ENCODE data around the gene TAS2R5.
"Not testable (repeated sequence)": the region's sequence is repeated elsewhere in the genome, so short reads cannot be mapped to it uniquely, and the experiment has no call there.

TAS2R5 gene, protein sequence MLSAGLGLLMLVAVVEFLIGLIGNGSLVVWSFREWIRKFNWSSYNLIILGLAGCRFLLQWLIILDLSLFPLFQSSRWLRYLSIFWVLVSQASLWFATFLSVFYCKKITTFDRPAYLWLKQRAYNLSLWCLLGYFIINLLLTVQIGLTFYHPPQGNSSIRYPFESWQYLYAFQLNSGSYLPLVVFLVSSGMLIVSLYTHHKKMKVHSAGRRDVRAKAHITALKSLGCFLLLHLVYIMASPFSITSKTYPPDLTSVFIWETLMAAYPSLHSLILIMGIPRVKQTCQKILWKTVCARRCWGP

GRCh38 chr7:141789917-141790316 lies at the start of gene TAS2R5:
TAS2R5 (plus strand) TSS chr7:141790217; CDS start chr7:141790362, 145 bp downstream.
- H3K9me3 Mint-ChIP-seq, result no peaks in the 10 kb centered on the region
- DNase-seq, result no peak
- H3K27ac Mint-ChIP-seq, result no peak within 1 kb of the TSS
- H3K27me3 Mint-ChIP-seq, result no peaks in the 10 kb centered on the region
- H3K4me1 Mint-ChIP-seq, result no peaks in the 10 kb centered on the region
- H3K4me3 Mint-ChIP-seq, result no peak within 1 kb of the TSS
- peaks cover 3% of the 10 kb centered on the region for H3K36me3 Mint-ChIP-seq
- CTCF ChIA-PET, result no interaction called here

DNA sequence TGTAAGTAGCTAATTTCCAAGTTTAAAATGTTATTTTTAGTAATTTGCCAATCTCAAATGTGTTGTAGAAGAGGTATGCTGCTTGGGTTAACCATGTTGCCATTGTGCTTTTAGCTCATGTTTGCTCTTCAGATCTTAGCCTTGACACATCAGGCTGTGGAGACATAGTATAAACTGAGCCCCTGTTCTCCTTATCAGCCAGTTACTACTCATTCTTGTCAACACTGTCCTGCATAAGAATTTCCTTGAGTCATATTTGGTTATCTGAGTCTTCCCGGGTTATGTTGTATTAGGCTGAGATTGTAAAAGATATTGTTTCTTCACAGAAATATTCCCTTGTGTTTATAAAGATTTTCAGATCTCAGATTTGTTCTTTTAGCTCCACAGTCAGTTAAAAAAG lies 47.8 kb upstream of the TAS2R5 start:
- no peaks in the 10 kb centered on the region for H3K27me3 Mint-ChIP-seq
- no peak overlapping the region for H3K4me3 Mint-ChIP-seq
- H3K4me1 Mint-ChIP-seq, result peaks cover 31% of the 10 kb centered on the region
- CTCF ChIA-PET, result interaction anchor here (1.6 to 2.2 kb wide), 2 partner anchors 11 to 88 kb away, joined by 4 to 7 read pairs; no protein-coding TSS in a partner anchor
- no peaks in the 10 kb centered on the region for H3K9me3 Mint-ChIP-seq
- H3K27ac Mint-ChIP-seq, result no peak overlapping the region
- DNase-seq, result no peak
- H3K36me3 Mint-ChIP-seq, result peaks cover 59% of the 10 kb centered on the region

GRCh38 chr7:141744131-141744530 lies 45.9 kb upstream of the TAS2R5 start:
- H3K27ac Mint-ChIP-seq, result no peak overlapping the region
- peaks cover 62% of the 10 kb centered on the region for H3K36me3 Mint-ChIP-seq
- H3K9me3 Mint-ChIP-seq, result no peaks in the 10 kb centered on the region
- DNase-seq, result no peak
- CTCF ChIA-PET, result no interaction called here
- H3K4me3 Mint-ChIP-seq, result no peak overlapping the region
- H3K27me3 Mint-ChIP-seq, result no peaks in the 10 kb centered on the region
- peaks cover 22% of the 10 kb centered on the region for H3K4me1 Mint-ChIP-seq

DNA sequence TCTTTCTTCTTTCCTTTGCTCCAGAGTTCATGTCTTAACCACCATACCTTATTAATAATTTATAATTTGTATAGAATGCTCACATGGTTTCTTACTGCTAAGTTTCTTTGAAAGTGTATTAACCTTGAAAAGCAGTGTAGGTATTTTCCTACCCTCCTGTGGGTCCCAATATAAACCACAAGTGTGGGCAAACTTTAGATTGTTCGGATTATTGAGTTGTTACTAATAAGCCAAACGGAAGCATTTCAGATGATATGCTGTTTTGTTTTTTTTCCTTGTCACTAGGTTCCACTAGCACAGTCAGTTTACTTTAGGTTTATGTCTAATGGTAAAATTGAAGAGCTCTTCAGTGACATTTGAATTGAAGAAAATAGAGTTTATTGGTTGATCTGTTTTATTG lies 41.6 kb upstream of the TAS2R5 start:
- Mint-ChIP-seq H3K27me3 (no peaks in the 10 kb centered on the region), H3K4me1 (peaks cover 3% of the 10 kb centered on the region), H3K9me3 (peaks cover 30% of the 10 kb centered on the region), H3K36me3 (peaks cover 74% of the 10 kb centered on the region), H3K4me3 (no peak overlapping the region), H3K27ac (no peak overlapping the region)
- CTCF ChIA-PET, result interaction anchor here (1.3 kb wide), 1 partner anchor 10 kb away, joined by 4 read pairs; the partner anchor contains the start of gene SSBP1
- no peak for DNase-seq

DNA sequence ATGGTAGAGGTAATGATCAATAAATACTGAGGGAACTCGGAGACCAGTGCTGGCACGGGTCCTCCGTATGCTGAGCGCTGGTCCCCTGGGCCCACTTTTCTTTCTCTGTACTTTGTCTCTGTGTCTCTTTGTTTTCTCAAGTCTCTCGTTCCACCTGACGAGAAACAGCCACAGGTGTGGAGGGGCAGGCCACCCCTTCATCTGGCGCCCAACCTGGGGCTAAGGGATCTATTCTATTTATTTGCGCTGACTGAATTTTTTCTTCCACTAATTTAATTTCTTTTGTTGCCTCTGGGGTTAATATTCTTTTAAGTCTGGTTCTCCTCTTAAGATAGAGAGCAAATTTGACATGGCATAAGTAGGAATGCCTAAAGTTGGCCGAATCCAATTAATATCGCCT lies 38.1 kb upstream of the TAS2R5 start:
- H3K4me3 Mint-ChIP-seq, DNase-seq, H3K27ac Mint-ChIP-seq, H3K27me3 Mint-ChIP-seq, CTCF ChIA-PET, H3K4me1 Mint-ChIP-seq: not testable (repeated sequence)
- H3K36me3 Mint-ChIP-seq, result peaks cover 78% of the 10 kb centered on the region
- H3K9me3 Mint-ChIP-seq, result peaks cover 30% of the 10 kb centered on the region

- no peaks in the 10 kb centered on the region for H3K27me3 Mint-ChIP-seq
- no peak overlapping the region for H3K27ac Mint-ChIP-seq
- no peak overlapping the region for H3K4me3 Mint-ChIP-seq
- no peaks in the 10 kb centered on the region for H3K4me1 Mint-ChIP-seq
- DNase-seq, result no peak
- H3K9me3 Mint-ChIP-seq, result peaks cover 30% of the 10 kb centered on the region
- CTCF ChIA-PET, result no interaction called here
- peaks cover 84% of the 10 kb centered on the region for H3K36me3 Mint-ChIP-seq
These were observed 37.4 kb upstream of the TAS2R5 start for GRCh38 chr7:141752634-141753033.

DNA sequence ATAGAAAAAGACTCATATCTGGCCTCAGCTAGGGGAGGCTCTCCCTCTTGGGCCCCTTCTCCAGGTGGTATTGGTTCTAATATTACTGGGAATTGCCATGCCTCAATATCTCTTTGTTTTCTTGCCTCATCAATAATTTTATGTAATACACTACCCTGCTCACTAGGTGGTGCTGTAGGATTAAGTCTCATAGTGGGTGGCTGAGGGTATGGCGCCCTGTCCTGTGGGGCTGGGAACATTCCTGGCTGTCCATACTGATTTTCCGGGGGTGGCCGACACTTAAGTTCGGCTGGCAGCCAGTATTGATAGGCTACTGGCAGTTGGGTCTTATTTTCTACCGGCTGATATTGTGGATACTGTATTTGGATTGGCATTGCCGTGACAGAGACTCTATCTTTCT lies 35.1 kb upstream of the TAS2R5 start:
- H3K9me3 Mint-ChIP-seq, result peaks cover 29% of the 10 kb centered on the region
- H3K36me3 Mint-ChIP-seq, result peaks cover 83% of the 10 kb centered on the region
- no peak overlapping the region for H3K27ac Mint-ChIP-seq
- no peak for DNase-seq
- no peaks in the 10 kb centered on the region for H3K27me3 Mint-ChIP-seq
- CTCF ChIA-PET, result interaction anchor here (1.5 to 2.6 kb wide), 2 partner anchors 29 to 31 kb away, joined by 5 to 8 read pairs; no protein-coding TSS in a partner anchor
- no peak overlapping the region for H3K4me3 Mint-ChIP-seq
- no peaks in the 10 kb centered on the region for H3K4me1 Mint-ChIP-seq

DNA sequence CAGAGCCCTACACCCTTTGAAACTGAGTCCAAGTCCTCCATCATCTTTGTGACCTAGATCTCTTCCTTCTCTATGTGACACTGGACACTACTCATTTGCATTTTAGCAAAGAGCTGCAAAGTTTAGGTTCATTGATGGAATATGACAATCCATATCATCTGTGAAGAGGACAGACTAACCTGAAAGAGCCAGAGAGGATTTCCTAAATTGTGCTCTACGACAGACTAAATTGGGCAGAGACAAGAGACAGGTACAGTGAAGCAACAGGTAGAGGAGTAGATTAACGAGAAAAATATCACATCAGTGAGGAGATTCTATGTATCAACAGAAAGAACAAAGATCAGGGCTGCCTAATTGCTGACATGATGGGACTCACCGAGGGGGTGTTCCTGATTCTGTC lies 26.2 kb upstream of the TAS2R5 start, which contains the start of gene TAS2R3:
TSS of gene TAS2R3 (plus strand) at position 301 of the 400 bp plus-strand sequence. CDS start at position 363, 62 bp downstream.
- Mint-ChIP-seq H3K4me1 (no peaks in the 10 kb centered on the region), H3K27me3 (no peaks in the 10 kb centered on the region), H3K27ac (no peak within 1 kb of the TSS), H3K4me3 (no peak within 1 kb of the TSS), H3K36me3 (peaks cover 36% of the 10 kb centered on the region), H3K9me3 (no peaks in the 10 kb centered on the region)
- no peak for DNase-seq
- CTCF ChIA-PET, result interaction anchor here (1.1 to 1.4 kb wide), 2 partner anchors 20 to 26 kb away, joined by 3 to 4 read pairs; partner anchors contain the start of gene SSBP1

GRCh38 chr7:141770083-141770583 lies 19.9 kb upstream of the TAS2R5 start:
- CTCF ChIA-PET, result interaction anchor here (0.8 to 0.9 kb wide), 2 partner anchors 13 to 15 kb away, joined by 3 read pairs; no protein-coding TSS in a partner anchor
- not testable (repeated sequence) for H3K4me1 Mint-ChIP-seq, H3K27ac Mint-ChIP-seq, H3K4me3 Mint-ChIP-seq, DNase-seq, H3K9me3 Mint-ChIP-seq, H3K27me3 Mint-ChIP-seq
- peaks cover 29% of the 10 kb centered on the region for H3K36me3 Mint-ChIP-seq

- CTCF ChIA-PET, result interaction anchor here (1.2 to 1.8 kb wide), 3 partner anchors 9 to 122 kb away, joined by 3 to 11 read pairs (median 4); no protein-coding TSS in a partner anchor
- peaks cover 42% of the 10 kb centered on the region for H3K36me3 Mint-ChIP-seq
These were observed 13.6 kb upstream of the TAS2R5 start, which contains the start of gene TAS2R4 for GRCh38 chr7:141776374-141776773. TAS2R4 (plus strand) TSS chr7:141776674; CDS start chr7:141778489, 1,815 bp downstream.

GRCh38 chr7:141785706-141786552 lies 4.1 kb upstream of the TAS2R5 start:
- no peaks in the 10 kb centered on the region for H3K4me1 Mint-ChIP-seq
- no peak overlapping the region for H3K4me3 Mint-ChIP-seq
- H3K36me3 Mint-ChIP-seq, result no peaks in the 10 kb centered on the region
- DNase-seq, result peak; percentile 31
- no peaks in the 10 kb centered on the region for H3K27me3 Mint-ChIP-seq
- H3K9me3 Mint-ChIP-seq, result no peaks in the 10 kb centered on the region
- CTCF ChIA-PET, result interaction anchor here (0.6 to 5.2 kb wide), 14 partner anchors 9 to 430 kb away, joined by 3 to 29 read pairs (median 4); partner anchors contain the start of genes SSBP1 and TAS2R4
- no peak overlapping the region for H3K27ac Mint-ChIP-seq

More at GRCh38 chr7:141776374-141776773, 13.6 kb upstream of the TAS2R5 start, which contains the start of gene TAS2R4:
- DNase-seq, result no peak
- Mint-ChIP-seq H3K27ac (no peak within 1 kb of the TSS), H3K27me3 (no peaks in the 10 kb centered on the region), H3K4me3 (no peak within 1 kb of the TSS), H3K4me1 (no peaks in the 10 kb centered on the region), H3K9me3 (peaks cover 7% of the 10 kb centered on the region)

- H3K27ac Mint-ChIP-seq, result no peak overlapping the region
- H3K9me3 Mint-ChIP-seq, result no peaks in the 10 kb centered on the region
- no peaks in the 10 kb centered on the region for H3K27me3 Mint-ChIP-seq
- no peak for DNase-seq
- CTCF ChIA-PET, result interaction anchor here (0.6 to 5.2 kb wide), 6 partner anchors 19 to 134 kb away, joined by 3 to 29 read pairs (median 4); no protein-coding TSS in a partner anchor
- H3K4me1 Mint-ChIP-seq, result no peaks in the 10 kb centered on the region
- no peaks in the 10 kb centered on the region for H3K36me3 Mint-ChIP-seq
- H3K4me3 Mint-ChIP-seq, result no peak overlapping the region
These were observed 1.7 kb upstream of the TAS2R5 start for GRCh38 chr7:141788296-141788695.

- H3K27ac Mint-ChIP-seq, result no peak overlapping the region
- CTCF ChIA-PET, result no interaction called here
- H3K9me3 Mint-ChIP-seq, result no peaks in the 10 kb centered on the region
- peaks cover 3% of the 10 kb centered on the region for H3K36me3 Mint-ChIP-seq
- no peak overlapping the region for H3K4me3 Mint-ChIP-seq
- H3K4me1 Mint-ChIP-seq, result no peaks in the 10 kb centered on the region
- DNase-seq, result no peak
- no peaks in the 10 kb centered on the region for H3K27me3 Mint-ChIP-seq
These were observed 2.5 kb downstream of the TAS2R5 start for GRCh38 chr7:141792526-141792925.

DNA sequence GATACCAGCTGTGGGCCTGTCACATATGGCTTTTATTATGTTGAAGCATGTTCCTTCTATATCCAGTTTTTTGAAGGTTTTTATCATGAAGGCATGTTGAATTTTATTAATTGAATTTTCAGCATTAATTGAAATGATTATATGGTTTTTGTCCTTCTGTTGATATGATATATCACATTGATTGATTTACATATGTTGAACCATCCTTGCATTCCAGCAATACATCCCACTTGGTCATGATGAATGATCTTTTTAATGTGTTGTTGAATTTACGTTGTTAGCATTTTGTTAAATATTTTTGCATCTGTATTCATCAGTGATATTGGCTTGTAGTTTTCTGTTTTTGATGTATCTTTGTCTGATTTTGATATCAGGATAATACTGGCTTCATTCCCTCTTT lies 30.1 kb downstream of the TAS2R5 start:
- Mint-ChIP-seq H3K27ac (no peak overlapping the region), H3K27me3 (no peaks in the 10 kb centered on the region), H3K36me3 (no peaks in the 10 kb centered on the region), H3K9me3 (peaks cover 20% of the 10 kb centered on the region), H3K4me3 (no peak overlapping the region), H3K4me1 (no peaks in the 10 kb centered on the region)
- DNase-seq, result no peak
- CTCF ChIA-PET, result no interaction called here
